H9 (cell line): ENCODE results near the gene MED17. TPM values are rescaled to one million over a fixed set of nuclear protein-coding genes. Genes with fewer than 3 reads are reported as not detected.

Source experiments
- DNase-seq: peaks from one replicate; pipeline ENCODE4 v3.0.0-alpha.2; 2017
- H2AFZ ChIP-seq: one replicate; pipeline ENCODE4 v1.6.1; 2013; ENCODE audit warnings: mild to moderate bottlenecking, low read length, control low read depth, moderate library complexity
- H2AK5ac ChIP-seq: 2 replicates; pipeline ENCODE4 v1.6.1; 2013; ENCODE audit warnings: low read length, control low read depth, mixed read lengths; ENCODE audit not compliant: insufficient read length
- H2BK120ac ChIP-seq: one replicate; pipeline ENCODE4 v1.6.1; 2013; ENCODE audit warnings: low read depth, mild to moderate bottlenecking, low read length, control low read depth, inconsistent platforms; ENCODE audit not compliant: poor library complexity, severe bottlenecking
- H2BK12ac ChIP-seq: 2 replicates; pipeline ENCODE4 v1.6.1; 2013; ENCODE audit warnings: low read length, control low read depth, mixed read lengths, low read depth; ENCODE audit not compliant: insufficient read length
- H2BK15ac ChIP-seq: 2 replicates; pipeline ENCODE4 v1.6.1; 2013; ENCODE audit warnings: low read depth, low read length, control low read depth
- H2BK20ac ChIP-seq: one replicate; pipeline ENCODE4 v1.6.1; 2013; ENCODE audit warnings: low read depth, mild to moderate bottlenecking, low read length, control low read depth, inconsistent platforms; ENCODE audit not compliant: poor library complexity, severe bottlenecking
- H2BK5ac ChIP-seq: 2 replicates; pipeline ENCODE4 v1.6.1; 2013; ENCODE audit warnings: low read length, control low read depth, mixed read lengths; ENCODE audit not compliant: insufficient read length
- H3K14ac ChIP-seq: 2 replicates; pipeline ENCODE4 v1.6.1; 2013; ENCODE audit warnings: low read length, control low read depth; ENCODE audit not compliant: insufficient read depth
- H3K18ac ChIP-seq: 2 replicates; pipeline ENCODE4 v1.6.1; 2013; ENCODE audit warnings: low read depth, mild to moderate bottlenecking, mixed read lengths, low read length, control low read depth; ENCODE audit not compliant: insufficient read length
- H3K23ac ChIP-seq: 2 replicates; pipeline ENCODE4 v1.6.1; 2013; ENCODE audit warnings: low read length, control low read depth, mixed read lengths, low read depth; ENCODE audit not compliant: insufficient read length
- H3K23me2 ChIP-seq: 2 replicates; pipeline ENCODE4 v1.6.1; 2013; ENCODE audit warnings: low read depth, mild to moderate bottlenecking, mixed read lengths, low read length, control low read depth; ENCODE audit not compliant: insufficient read length, poor library complexity, severe bottlenecking
- H3K27ac ChIP-seq: 2 replicates; pipeline ENCODE4 v1.5.1; 2013; ENCODE audit warnings: low read length, control low read depth, mixed read lengths, low read depth; ENCODE audit not compliant: insufficient read length
- H3K27me3 ChIP-seq: 2 replicates; pipeline ENCODE4 v1.6.1; 2013; ENCODE audit warnings: low read length, control low read depth, inconsistent platforms; ENCODE audit not compliant: insufficient read depth
- H3K4ac ChIP-seq: 2 replicates; pipeline ENCODE4 v1.6.1; 2013; ENCODE audit warnings: low read depth, mild to moderate bottlenecking, control low read depth, inconsistent platforms, low read length, moderate library complexity
- H3K4me1 ChIP-seq: 2 replicates; pipeline ENCODE4 v1.6.1; 2013; ENCODE audit warnings: low read length, control low read depth, inconsistent platforms; ENCODE audit not compliant: insufficient read depth
- H3K4me2 ChIP-seq: 2 replicates; pipeline ENCODE4 v1.6.1; 2013; ENCODE audit warnings: low read length, control low read depth, mixed read lengths; ENCODE audit not compliant: insufficient read length, insufficient read depth
- H3K56ac ChIP-seq: 2 replicates; pipeline ENCODE4 v1.6.1; 2013; ENCODE audit warnings: low read depth, mild to moderate bottlenecking, mixed read lengths, low read length, control low read depth; ENCODE audit not compliant: insufficient read length
- H3K79me1 ChIP-seq: 2 replicates; pipeline ENCODE4 v1.6.1; 2013; ENCODE audit warnings: low read depth, mild to moderate bottlenecking, moderate library complexity, low read length, control low read depth, inconsistent platforms; ENCODE audit not compliant: insufficient read depth, poor library complexity, severe bottlenecking
- H3K79me2 ChIP-seq: 2 replicates; pipeline ENCODE4 v1.6.1; 2013; ENCODE audit warnings: low read length, control low read depth, inconsistent platforms; ENCODE audit not compliant: insufficient read depth
- H3K9ac ChIP-seq: 2 replicates; pipeline ENCODE4 v1.6.1; 2013; ENCODE audit warnings: low read length, control low read depth, mixed read lengths; ENCODE audit not compliant: insufficient read length; ENCODE audit errors: extremely low read depth
- H3K9me3 ChIP-seq: one replicate; pipeline ENCODE4 v1.6.1; 2013; ENCODE audit warnings: low read depth, low read length, inconsistent platforms; ENCODE audit not compliant: control insufficient read depth
- H3T11ph ChIP-seq: one replicate; pipeline ENCODE4 v1.6.1; 2013; ENCODE audit warnings: mild to moderate bottlenecking, low read length, control low read depth, inconsistent platforms
- H4K20me1 ChIP-seq: one replicate; pipeline ENCODE4 v1.6.1; 2013; ENCODE audit not compliant: control insufficient read depth, insufficient read length, insufficient read depth
- H4K5ac ChIP-seq: 2 replicates; pipeline ENCODE4 v1.6.1; 2013; ENCODE audit warnings: low read depth, mild to moderate bottlenecking, mixed read lengths, low read length, control low read depth; ENCODE audit not compliant: insufficient read length
- H4K8ac ChIP-seq: replicated peaks from 2 replicates; pipeline ENCODE4 v1.6.1; 2013; ENCODE audit warnings: low read length, control low read depth, mixed read lengths, low read depth; ENCODE audit not compliant: insufficient read length
- H4K91ac ChIP-seq: 2 replicates; pipeline ENCODE4 v1.6.1; 2013; ENCODE audit warnings: low read depth, mild to moderate bottlenecking, moderate library complexity, mixed read lengths, low read length, control low read depth; ENCODE audit not compliant: insufficient read length
- H3K27ac Mint-ChIP-seq, 3 experiments: 2 replicates in 2 of 3; 3 replicates in 1 of 3; pipeline ENCODE4 v1.8.0; 2020 to 2021; ENCODE audit warnings: mixed read lengths in 3 of 3, mild to moderate bottlenecking in 1 of 3, moderate library complexity in 1 of 3
- H3K27me3 Mint-ChIP-seq: 2 replicates; pipeline ENCODE4 v1.8.0; 2021; ENCODE audit warnings: low read depth, mild to moderate bottlenecking, moderate library complexity, mixed read lengths
- H3K36me3 Mint-ChIP-seq, 3 experiments: 2 replicates in 2 of 3; 3 replicates in 1 of 3; pipeline ENCODE4 v1.8.0; 2020 to 2021; ENCODE audit warnings: low read depth in 3 of 3, mixed read lengths in 3 of 3; ENCODE audit not compliant: insufficient read depth in 1 of 3
- H3K4me1 Mint-ChIP-seq, 2 experiments: 2 replicates each; pipeline ENCODE4 v1.8.0; 2020; ENCODE audit warnings: mixed read lengths in 2 of 2
- H3K4me3 Mint-ChIP-seq, 2 experiments: 2 replicates in 1 of 2; 3 replicates in 1 of 2; pipeline ENCODE4 v1.8.0; 2020 to 2021; ENCODE audit warnings: mild to moderate bottlenecking in 2 of 2, mixed read lengths in 2 of 2, moderate library complexity in 1 of 2
- H3K9me3 Mint-ChIP-seq, 2 experiments: 2 replicates in 1 of 2; 3 replicates in 1 of 2; pipeline ENCODE4 v1.8.0; 2020; ENCODE audit warnings: mild to moderate bottlenecking in 2 of 2, mixed read lengths in 2 of 2, moderate library complexity in 1 of 2
- CTCF ChIP-seq: fragments of 200-600 bp; sonication (generic); conservative IDR thresholded peaks from 3 replicates; pipeline ENCODE4 v1.8.0; 2021; ENCODE audit warnings: antibody characterized with exemption, mild to moderate bottlenecking
- WGBS: extraction: QIAGEN DNeasy Blood & Tissue Kit; methylation state at CpG from one replicate; pipeline ENCODE4 v1.1.7; 2013; ENCODE audit warnings: missing lambda C conversion rate, low lambda C conversion rate, mixed read lengths; ENCODE audit not compliant: insufficient read length; ENCODE audit errors: extremely low coverage; 5-methylcytosine and 5-hydroxymethylcytosine counted together
- total RNA-seq: library from RNA; stranded (reverse); gene quantifications from 2 replicates; pipeline ENCODE4 v1.2.1, GENCODE V29; 2021

MED17 gene
- total RNA-seq, 1 experiment from 2014 or later = 43.3 TPM

DNA sequence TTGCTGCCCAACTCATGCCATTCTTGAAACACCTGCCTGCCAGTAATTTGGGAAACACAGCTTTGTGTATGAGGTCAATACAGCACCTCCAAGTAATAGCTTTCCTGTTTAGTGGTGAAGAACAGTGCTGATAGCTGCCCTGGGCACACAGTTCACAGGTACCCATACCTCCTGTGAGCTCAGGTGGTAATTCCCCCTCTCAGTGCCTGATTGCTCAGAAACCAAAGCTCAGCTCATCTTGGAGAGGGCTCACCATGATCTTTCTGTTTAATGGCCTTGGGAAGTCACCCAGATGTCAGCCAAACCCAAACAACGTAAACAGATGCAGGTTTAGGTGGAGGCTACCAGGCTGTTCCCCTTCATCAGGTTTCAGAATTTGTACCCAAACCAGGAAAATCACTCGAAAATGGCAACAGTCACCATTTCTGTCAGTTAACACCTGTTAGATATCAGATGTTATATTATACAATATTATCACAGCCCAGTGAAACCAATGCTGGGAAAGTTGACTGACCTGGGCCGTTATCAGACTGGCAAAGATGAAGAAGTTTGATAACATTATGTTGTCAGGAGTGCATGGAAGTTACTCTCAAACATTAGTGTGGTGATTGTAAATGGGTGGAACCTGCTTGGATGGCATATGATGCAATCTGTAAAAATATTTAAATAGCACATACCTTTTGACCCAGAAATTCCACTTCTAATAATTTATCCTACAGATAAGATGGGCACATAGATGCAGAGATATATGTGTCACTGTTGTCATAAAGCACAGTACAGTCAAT lies 47.5 kb downstream of the MED17 start:
- Histone ChIP-seq H3K4me1 (no peaks in the 10 kb centered on the region), H2BK12ac (no peak overlapping the region), H2BK120ac (no peak overlapping the region), H4K5ac (no peak overlapping the region), H2BK15ac (no peak overlapping the region), H3K4me2 (no peak overlapping the region), H2BK5ac (no peak overlapping the region), H3K56ac (no peak overlapping the region), H4K8ac (no peak overlapping the region), H3K9me3 (no peaks in the 10 kb centered on the region), H4K20me1 (no peaks in the 10 kb centered on the region), H2AFZ (no peak overlapping the region), H3K9ac (no peak overlapping the region), H3T11ph (no peak overlapping the region), H3K23me2 (no peaks in the 10 kb centered on the region), H2BK20ac (no peak overlapping the region), H2AK5ac (no peak overlapping the region), H3K4ac (no peak overlapping the region), H3K23ac (no peak overlapping the region), H4K91ac (no peak overlapping the region), H3K14ac (no peak overlapping the region), H3K27ac (no peak overlapping the region), H3K79me1 (no peaks in the 10 kb centered on the region), H3K79me2 (no peaks in the 10 kb centered on the region), H3K27me3 (no peaks in the 10 kb centered on the region), H3K18ac (no peak overlapping the region)
- H3K27ac Mint-ChIP-seq = no peak overlapping the region
- TF ChIP-seq CTCF = no peak
- no peak for DNase-seq
- H3K4me3 Mint-ChIP-seq = no peak overlapping the region
- peaks cover 3 to 5% of the 10 kb centered on the region in 2 experiments; a peak in 2 of 4 replicates for H3K4me1 Mint-ChIP-seq
- H3K27me3 Mint-ChIP-seq = no peaks in the 10 kb centered on the region
- H3K9me3 Mint-ChIP-seq = no peaks in the 10 kb centered on the region
- WGBS = no CpG with 5 or more reads among the region's 3 CpGs
- no peaks in the 10 kb centered on the region for H3K36me3 Mint-ChIP-seq
